ENCODE measurements around the gene ALPG.

The ALPG gene

GRCh38 chr2:232459419-232460035 lies 52.9 kb downstream of the ALPG start:
- no peak for ATAC-seq

DNA sequence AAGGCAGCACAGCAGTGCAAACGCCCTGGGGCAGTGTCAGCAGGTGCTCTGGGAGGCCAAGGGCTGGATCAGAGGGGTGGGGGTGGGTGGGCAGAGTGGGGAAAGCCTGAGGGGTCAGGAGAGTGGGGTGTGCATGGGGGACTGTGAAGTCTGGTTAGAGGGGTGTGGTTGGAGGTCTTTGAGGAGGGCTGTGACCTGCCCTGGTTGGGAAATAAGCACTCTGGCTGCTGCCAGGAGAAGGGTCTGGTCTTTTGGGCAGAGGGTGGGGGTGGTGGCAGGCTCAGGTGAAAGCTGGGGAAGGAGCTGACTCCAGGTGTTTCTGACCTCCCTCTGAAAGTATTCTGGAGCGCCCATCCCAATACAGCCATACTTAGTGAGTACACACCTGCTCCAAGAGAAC lies 53.5 kb downstream of the ALPG start:
- ATAC-seq: no peak
